ENCODE results near the gene SDCBP2.
A peak's percentile ranks its signal among the peaks of the same experiment; 100 is the strongest.

SDCBP2 gene

GRCh38 chr20:1328680-1329330 lies at the start of gene SDCBP2:
TSS of gene SDCBP2 (minus strand) at chr20:1329139. CDS start at chr20:1320416, 8,723 bp downstream.
- peak within 1 kb of the TSS; percentile 16; the same call in 1 of the 2 replicates for H3K27ac ChIP-seq
- TF ChIP-seq CTCF (conservative IDR thresholded peaks at IDR 0.05) = no peak

- no peak for TF ChIP-seq CTCF (conservative IDR thresholded peaks at IDR 0.05)
- H3K27ac ChIP-seq = no peak overlapping the region
These were observed 49.8 kb upstream of the SDCBP2 start for GRCh38 chr20:1378735-1379125.

GRCh38 chr20:1377984-1378734 lies 49.2 kb upstream of the SDCBP2 start:
- TF ChIP-seq CTCF (conservative IDR thresholded peaks at IDR 0.05) = no peak
- H3K27ac ChIP-seq = no peak overlapping the region

- TF ChIP-seq CTCF (conservative IDR thresholded peaks at IDR 0.05) = no peak
- H3K27ac ChIP-seq = no peak overlapping the region
These were observed 48.5 kb upstream of the SDCBP2 start for GRCh38 chr20:1377341-1377871.

DNA sequence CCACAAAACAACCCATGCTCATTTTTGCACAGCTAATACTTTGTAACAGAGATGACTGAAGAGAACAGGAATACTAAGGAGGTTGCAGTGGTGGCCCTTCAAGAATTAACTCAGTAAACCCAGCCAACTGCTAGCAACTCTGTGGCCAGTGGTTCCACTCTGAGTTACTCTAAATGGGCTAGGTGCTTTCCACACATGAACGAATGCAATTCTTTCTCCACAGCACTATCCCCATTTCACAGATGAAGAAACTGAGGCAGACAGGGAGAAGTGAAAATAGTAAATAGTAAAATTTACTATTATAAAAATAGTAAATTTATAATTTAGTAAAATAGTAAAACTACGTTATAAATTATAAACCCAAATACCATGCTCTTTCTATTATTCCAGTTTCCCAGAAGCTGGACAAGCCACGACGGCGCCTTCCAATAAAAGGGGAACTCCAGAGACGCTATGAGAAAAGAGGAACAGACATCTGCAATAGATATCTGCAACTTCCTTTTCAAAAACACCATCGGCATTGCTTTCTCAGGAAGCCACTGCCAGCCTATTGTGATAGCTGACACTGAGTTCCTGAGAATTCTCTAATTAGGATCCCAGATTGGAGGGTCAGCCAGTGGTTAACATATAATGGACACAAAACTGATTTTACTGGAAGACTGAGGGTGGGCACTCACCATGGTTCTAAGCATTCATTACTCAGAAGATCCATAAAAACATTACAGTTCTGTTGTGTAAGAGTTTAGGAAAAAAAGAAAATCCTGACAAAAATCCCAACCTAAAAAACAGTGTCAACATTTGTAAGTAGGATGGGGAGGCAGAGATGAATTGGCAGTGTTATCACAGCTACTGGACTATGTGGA lies 47.7 kb upstream of the SDCBP2 start:
- TF ChIP-seq CTCF (conservative IDR thresholded peaks at IDR 0.05) = no peak
- no peak overlapping the region for H3K27ac ChIP-seq

GRCh38 chr20:1376007-1376406 lies 47.1 kb upstream of the SDCBP2 start:
- TF ChIP-seq CTCF (conservative IDR thresholded peaks at IDR 0.05) = no peak
- peak overlapping the region; percentile 80; the same call in 1 of the 2 replicates for H3K27ac ChIP-seq

DNA sequence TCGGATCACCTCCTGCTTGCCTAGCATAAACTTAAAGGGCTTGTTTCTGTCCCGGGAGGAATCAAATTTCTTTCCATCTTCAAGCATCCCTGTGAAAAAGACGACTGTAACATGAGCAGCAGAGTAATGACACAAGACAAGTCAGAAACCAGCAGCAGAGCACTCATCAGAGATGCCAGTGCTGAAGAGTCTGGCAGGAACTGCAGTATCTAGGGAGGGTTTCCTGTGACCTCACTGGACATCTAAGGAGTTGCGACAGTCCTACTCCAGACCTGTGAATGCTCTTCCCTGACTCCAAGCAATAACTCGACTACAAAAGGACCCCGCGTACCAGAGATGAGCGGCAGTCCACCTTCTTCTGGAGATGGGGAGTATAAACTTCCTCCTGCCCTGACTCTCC lies 46.6 kb upstream of the SDCBP2 start:
- TF ChIP-seq CTCF (conservative IDR thresholded peaks at IDR 0.05) = no peak
- H3K27ac ChIP-seq = peak overlapping the region; percentile 80
